ENCODE data around the gene CEP57. TPM values are rescaled to one million over a fixed set of nuclear protein-coding genes. Genes with fewer than 3 reads are reported as not detected.

CEP57 gene
- total RNA-seq, 1 donor from 2014 or later, result 41.0 TPM

- H3K4me3 ChIP-seq (ENCODE audit: low read depth, low read length), result peak within 1 kb of the TSS; percentile 96
- no peak for TF ChIP-seq CTCF (conservative IDR thresholded peaks at IDR 0.05; ENCODE audit: low read depth, low read length)
- peak; percentile 82 for DNase-seq (ENCODE audit: low read depth)
Measured at GRCh38 chr11:95789506-95790122, 684 bp upstream of the CEP57 start, which contains the start of gene FAM76B. FAM76B (minus strand) TSS chr11:95789782; CDS start chr11:95789478, 304 bp downstream.

GRCh38 chr11:95790933-95791708 lies 823 bp downstream of the CEP57 start:
- no peak for DNase-seq (ENCODE audit: low read depth)
- peak overlapping the region; percentile 96 for H3K4me3 ChIP-seq (ENCODE audit: low read depth, low read length)
- TF ChIP-seq CTCF (conservative IDR thresholded peaks at IDR 0.05; ENCODE audit: low read depth, low read length), result no peak

GRCh38 chr11:95791709-95792033 lies 1.4 kb downstream of the CEP57 start:
- peak overlapping the region; percentile 96 for H3K4me3 ChIP-seq (ENCODE audit: low read depth, low read length)
- no peak for DNase-seq (ENCODE audit: low read depth)
- TF ChIP-seq CTCF (conservative IDR thresholded peaks at IDR 0.05; ENCODE audit: low read depth, low read length), result no peak

- peak overlapping the region; percentile 96 for H3K4me3 ChIP-seq (ENCODE audit: low read depth, low read length)
- no peak for DNase-seq (ENCODE audit: low read depth)
- TF ChIP-seq CTCF (conservative IDR thresholded peaks at IDR 0.05; ENCODE audit: low read depth, low read length), result no peak
Measured at GRCh38 chr11:95792200-95792599, 1.9 kb downstream of the CEP57 start.

- TF ChIP-seq CTCF (conservative IDR thresholded peaks at IDR 0.05; ENCODE audit: low read depth, low read length), result no peak
- H3K4me3 ChIP-seq (ENCODE audit: low read depth, low read length), result no peak overlapping the region
- no peak for DNase-seq (ENCODE audit: low read depth)
Measured at GRCh38 chr11:95792700-95793099, 2.4 kb downstream of the CEP57 start.

- no peak for TF ChIP-seq CTCF (conservative IDR thresholded peaks at IDR 0.05; ENCODE audit: low read depth, low read length)
- H3K4me3 ChIP-seq (ENCODE audit: low read depth, low read length), result no peak overlapping the region
Measured at GRCh38 chr11:95793116-95793515, 2.8 kb downstream of the CEP57 start.

More at GRCh38 chr11:95793116-95793515, 2.8 kb downstream of the CEP57 start:
- DNase-seq (ENCODE audit: low read depth), result no peak

Measured in epithelial cell of proximal tubule (primary cell).